Choroid plexus epithelial cell (primary cell): ENCODE results near the gene MYH7.
A peak's percentile ranks its signal among the peaks of the same experiment; 100 is the strongest.

Experiments used
- DNase-seq: peaks from one replicate; pipeline ENCODE4 v3.0.0-alpha.2; 2010; ENCODE audit warnings: low read depth
- H3K4me3 ChIP-seq: 2 replicates; pipeline ENCODE4 v1.5.1; 2011; ENCODE audit warnings: low read depth, mild to moderate bottlenecking, control low read depth, low read length, moderate library complexity
- TF ChIP-seq, protein P1 (sequence below): conservative IDR thresholded peaks from 2 replicates; pipeline ENCODE4 v1.5.1; 2011; ENCODE audit warnings: low read depth, mild to moderate bottlenecking, control low read depth, inconsistent platforms, low read length, moderate library complexity

Gene MYH7

DNA sequence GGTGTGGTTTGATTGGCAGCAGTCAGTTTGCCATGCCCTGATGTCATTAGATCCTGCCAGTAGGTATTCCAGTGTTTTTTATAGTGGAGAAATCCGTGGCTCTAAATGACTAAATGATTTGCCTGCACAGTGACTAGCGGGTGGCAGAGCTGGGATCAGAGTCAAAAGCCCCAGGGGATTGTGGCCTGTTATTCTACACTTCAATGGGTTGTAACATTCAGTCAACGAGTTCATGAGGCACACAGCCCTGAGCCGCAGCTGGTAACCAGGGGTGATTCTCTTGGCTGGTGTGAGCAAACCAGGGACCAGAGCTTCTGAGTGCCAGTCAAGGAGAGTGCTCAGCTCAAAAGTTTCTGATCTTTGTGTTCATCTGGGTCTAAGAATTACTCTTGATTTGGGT lies 29.2 kb downstream of the MYH7 start:
- DNase-seq = no peak
- H3K4me3 ChIP-seq = no peak overlapping the region
- TF ChIP-seq, protein P1, sequence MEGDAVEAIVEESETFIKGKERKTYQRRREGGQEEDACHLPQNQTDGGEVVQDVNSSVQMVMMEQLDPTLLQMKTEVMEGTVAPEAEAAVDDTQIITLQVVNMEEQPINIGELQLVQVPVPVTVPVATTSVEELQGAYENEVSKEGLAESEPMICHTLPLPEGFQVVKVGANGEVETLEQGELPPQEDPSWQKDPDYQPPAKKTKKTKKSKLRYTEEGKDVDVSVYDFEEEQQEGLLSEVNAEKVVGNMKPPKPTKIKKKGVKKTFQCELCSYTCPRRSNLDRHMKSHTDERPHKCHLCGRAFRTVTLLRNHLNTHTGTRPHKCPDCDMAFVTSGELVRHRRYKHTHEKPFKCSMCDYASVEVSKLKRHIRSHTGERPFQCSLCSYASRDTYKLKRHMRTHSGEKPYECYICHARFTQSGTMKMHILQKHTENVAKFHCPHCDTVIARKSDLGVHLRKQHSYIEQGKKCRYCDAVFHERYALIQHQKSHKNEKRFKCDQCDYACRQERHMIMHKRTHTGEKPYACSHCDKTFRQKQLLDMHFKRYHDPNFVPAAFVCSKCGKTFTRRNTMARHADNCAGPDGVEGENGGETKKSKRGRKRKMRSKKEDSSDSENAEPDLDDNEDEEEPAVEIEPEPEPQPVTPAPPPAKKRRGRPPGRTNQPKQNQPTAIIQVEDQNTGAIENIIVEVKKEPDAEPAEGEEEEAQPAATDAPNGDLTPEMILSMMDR = no peak

DNA sequence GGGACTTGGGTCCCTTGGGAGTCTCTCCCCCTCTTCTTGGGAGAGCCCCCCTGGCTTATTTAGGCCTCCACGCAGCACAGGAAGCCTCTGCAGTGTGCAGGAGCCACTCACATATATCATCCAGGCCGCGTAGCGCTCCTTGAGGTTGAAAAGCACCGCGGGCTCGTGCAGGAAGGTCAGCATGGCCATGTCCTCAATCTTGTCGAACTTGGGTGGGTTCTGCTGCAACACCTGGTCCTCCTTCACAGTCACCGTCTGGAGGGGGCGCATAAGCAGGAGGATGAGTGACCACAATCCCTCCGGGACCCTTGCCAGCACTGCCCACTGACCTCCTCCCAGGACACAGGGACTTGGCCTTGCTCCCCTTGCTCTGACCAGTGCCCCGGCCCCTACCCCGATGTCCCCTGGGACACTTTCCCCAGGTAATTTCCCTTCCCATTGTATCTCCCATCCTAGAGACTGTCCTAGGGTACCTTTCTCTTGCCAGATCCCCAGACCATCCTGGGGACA lies 29.9 kb downstream of the MYH7 start:
- DNase-seq = no peak
- H3K4me3 ChIP-seq = no peak overlapping the region
- TF ChIP-seq, protein P1 = no peak

DNA sequence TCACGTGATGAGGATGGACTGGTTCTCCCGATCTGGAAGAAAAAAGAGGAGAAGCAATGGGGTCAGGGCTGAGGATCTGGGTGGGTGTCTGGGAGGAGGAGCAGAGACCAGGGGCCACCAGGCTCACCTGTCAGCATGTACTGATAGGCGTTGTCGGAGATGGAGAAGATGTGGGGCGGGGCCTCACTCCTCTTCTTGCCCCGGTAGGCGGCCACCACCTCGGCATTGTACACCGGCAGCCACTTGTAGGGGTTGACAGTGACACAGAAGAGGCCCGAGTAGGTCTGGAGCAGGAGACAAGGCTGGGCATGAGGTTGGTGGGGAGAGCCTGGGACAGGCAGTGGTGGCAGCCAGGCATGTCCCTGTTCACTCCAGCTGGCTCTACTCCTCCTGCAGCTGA lies 30.4 kb downstream of the MYH7 start:
- no peak overlapping the region for H3K4me3 ChIP-seq
- TF ChIP-seq, protein P1 = no peak
- DNase-seq = no peak

DNA sequence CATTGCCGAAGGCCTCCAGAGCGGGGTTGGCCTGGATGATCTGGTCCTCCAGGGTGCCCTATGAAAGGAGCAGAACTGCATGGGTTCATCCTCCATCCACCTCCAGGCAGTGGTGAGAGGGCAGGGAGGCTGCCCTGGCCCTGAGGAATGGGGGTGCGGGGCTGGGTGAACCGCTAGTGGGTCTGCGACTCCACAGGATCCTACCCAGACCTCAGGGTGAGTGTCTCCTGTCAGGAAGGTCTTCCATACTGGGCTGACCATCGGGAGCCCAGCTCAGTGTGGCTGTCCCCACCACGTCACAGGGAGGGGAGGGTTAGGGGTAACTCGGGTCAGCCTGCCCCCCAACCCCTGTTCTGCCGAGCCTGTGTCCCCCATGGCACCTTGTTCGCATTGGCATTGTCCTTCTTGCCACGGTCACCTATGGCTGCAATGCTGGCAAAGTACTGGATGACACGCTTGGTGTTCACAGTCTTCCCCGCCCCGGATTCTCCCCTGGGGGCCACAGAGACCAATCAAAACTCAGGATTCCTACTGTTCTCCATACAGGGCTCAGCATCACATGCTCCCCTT lies 31.0 kb downstream of the MYH7 start:
- DNase-seq = no peak
- TF ChIP-seq, protein P1 = no peak
- H3K4me3 ChIP-seq = no peak overlapping the region

- TF ChIP-seq, protein P1 = no peak
- DNase-seq = no peak
- no peak overlapping the region for H3K4me3 ChIP-seq
Observed at GRCh38 chr14:23403908-23404307, 31.6 kb downstream of the MYH7 start.

DNA sequence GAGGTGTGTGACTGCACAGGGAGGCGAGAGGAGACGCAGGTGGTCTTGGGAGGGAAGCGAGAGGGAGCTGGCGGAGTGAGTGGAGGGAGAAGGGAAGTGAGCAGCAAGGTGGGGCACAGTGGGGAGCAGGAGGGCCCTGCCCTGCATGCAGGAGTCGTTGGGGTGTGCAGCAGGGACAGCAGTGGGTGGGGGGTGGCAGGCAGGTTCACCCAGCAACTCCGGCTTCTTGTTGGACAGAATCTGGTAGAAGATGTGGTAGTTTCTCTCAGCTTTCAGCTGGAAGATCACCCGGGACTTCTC lies 32.4 kb downstream of the MYH7 start:
- no peak for DNase-seq
- H3K4me3 ChIP-seq = no peak overlapping the region
- TF ChIP-seq, protein P1 = no peak

GRCh38 chr14:23402296-23403138 lies 32.9 kb downstream of the MYH7 start:
- peak; percentile 2 for DNase-seq
- TF ChIP-seq, protein P1 = no peak
- no peak overlapping the region for H3K4me3 ChIP-seq
